GM12878 (cell line): Measurements from ENCODE around the gene NSDHL. TPM values are rescaled to one million over a fixed set of nuclear protein-coding genes. Genes with fewer than 3 reads are reported as not detected.

Source experiments
- ATAC-seq: fragments of 200-7000 bp; cut with Tn5 transposase; 3 replicates; pipeline ENCODE4 v1.9.1; 2020; ENCODE audit warnings: mild to moderate bottlenecking, moderate library complexity
- BruUV-seq: library from RNA; stranded (reverse); fragments of 400-500 nt; replicated peaks from 2 replicates; lab custom pipeline; 2021; lab: Mats Ljungman, UMichigan
- CTCF ChIA-PET: fragments of 300-600 bp; sonication (Branson Sonifier 250); formaldehyde crosslinking; extraction: SDS; loops from one replicate; lab custom pipeline; 2021; ENCODE audit warnings: inconsistent platforms; lab: Yijun Ruan, JAX
- POLR2A ChIA-PET: fragments of 350-600 bp; formaldehyde crosslinking; extraction: SDS; loops from one replicate; lab custom pipeline; 2021; ENCODE audit warnings: inconsistent platforms; lab: Charles Lee
- RAD21 ChIA-PET: fragments of 300-600 bp; sonication (Branson Sonifier 250); formaldehyde crosslinking; loops from one replicate; lab custom pipeline; 2023; ENCODE audit warnings: antibody characterized with exemption; ENCODE audit not compliant: unreplicated experiment; lab: Charles Lee
- SMC1A ChIA-PET: fragments of 300-600 bp; sonication (Branson Sonifier 250); formaldehyde crosslinking; loops from one replicate; lab custom pipeline; 2023; ENCODE audit not compliant: unreplicated experiment, uncharacterized antibody; lab: Charles Lee
- DNase-seq: peaks from one replicate; pipeline ENCODE4 v3.0.0-alpha.2; 2011; ENCODE audit warnings: low read depth, low spot score
- FAIRE-seq: peaks from 3 replicates; lab custom pipeline; 2011; peaks lifted over from hg19 to GRCh38; lab: Jason Lieb, UNC
- H2AFZ ChIP-seq: 2 replicates; pipeline ENCODE4 v1.6.0; 2011; ENCODE audit warnings: low read depth, low read length, control low read depth; ENCODE audit not compliant: control insufficient read depth
- H3K27ac ChIP-seq: 2 replicates; pipeline ENCODE4 v1.5.1; 2011; ENCODE audit warnings: control low read depth; ENCODE audit not compliant: control insufficient read depth, insufficient read depth
- H3K27me3 ChIP-seq, 2 experiments: replicated peaks in 1 of 2; 2 replicates each; pipeline versions ENCODE4 v1.6.0 to v1.6.1; 2011; ENCODE audit warnings: low read length in 1 of 2; ENCODE audit not compliant: control insufficient read depth in 2 of 2, insufficient read depth in 2 of 2
- H3K36me3 ChIP-seq, 2 experiments: 2 replicates each; pipeline ENCODE4 v1.5.1; 2011; ENCODE audit warnings: low read length in 1 of 2; ENCODE audit not compliant: control insufficient read depth in 2 of 2, insufficient read depth in 2 of 2
- H3K4me1 ChIP-seq: 2 replicates; pipeline ENCODE4 v1.6.1; 2011; ENCODE audit warnings: mild to moderate bottlenecking, low read length, moderate library complexity, mixed read lengths; ENCODE audit not compliant: control insufficient read depth, insufficient read depth
- H3K4me2 ChIP-seq: 2 replicates; pipeline ENCODE4 v1.6.0; 2011; ENCODE audit warnings: control low read depth; ENCODE audit not compliant: control insufficient read depth, insufficient read depth
- H3K4me3 ChIP-seq: fragments of 200-600 bp; sonication (generic); 2 replicates; pipeline ENCODE4 v1.5.1; 2016
- H3K79me2 ChIP-seq: 2 replicates; pipeline ENCODE4 v1.6.0; 2011; ENCODE audit warnings: low read length; ENCODE audit not compliant: control insufficient read depth, insufficient read depth
- H3K9ac ChIP-seq: 2 replicates; pipeline ENCODE4 v1.8.0; 2011; ENCODE audit warnings: low read length, control low read depth, mixed read lengths; ENCODE audit not compliant: control insufficient read depth, insufficient read depth
- H3K9me3 ChIP-seq: replicated peaks from 3 replicates; pipeline ENCODE4 v1.5.1; 2011; ENCODE audit warnings: mild to moderate bottlenecking, low read length; ENCODE audit not compliant: control insufficient read depth, insufficient read depth
- H4K20me1 ChIP-seq: 2 replicates; pipeline ENCODE4 v1.6.0; 2011; ENCODE audit not compliant: control insufficient read depth, insufficient read depth
- ATF7 ChIP-seq: fragments of 450-650 bp; IDR thresholded peaks from 2 replicates; pipeline ENCODE4 v1.6.1; 2016; ENCODE audit warnings: low read depth, mild to moderate bottlenecking
- CBX5 ChIP-seq: sonication (generic); IDR thresholded peaks from 2 replicates; pipeline ENCODE4 v1.6.1; 2016; ENCODE audit warnings: low read depth, moderate library complexity, mild to moderate bottlenecking, inconsistent platforms
- CREB1 ChIP-seq: IDR thresholded peaks from 2 replicates; pipeline ENCODE4 v1.6.1; 2012; ENCODE audit warnings: low read depth, mild to moderate bottlenecking, inconsistent platforms
- ETV6 ChIP-seq, 2 experiments: fragments of 450-650 bp in 1 of 2; IDR thresholded peaks in 1 of 2; conservative IDR thresholded peaks in 1 of 2; 2 replicates each; pipeline ENCODE4 v1.6.1; 2014; ENCODE audit warnings: antibody characterized with exemption in 1 of 2, borderline replicate concordance in 1 of 2, low read depth in 1 of 2, mild to moderate bottlenecking in 1 of 2, moderate library complexity in 1 of 2
- MTA2 ChIP-seq: fragments of 450-650 bp; IDR thresholded peaks from 2 replicates; pipeline ENCODE4 v1.6.1; 2016; ENCODE audit warnings: low read depth, mild to moderate bottlenecking, moderate library complexity
- MYB ChIP-seq: fragments of 150-350 bp; IDR thresholded peaks from 2 replicates; pipeline ENCODE4 v1.6.1; 2014; ENCODE audit warnings: mild to moderate bottlenecking, low read depth, low read length, borderline replicate concordance
- NFYA ChIP-seq: IDR thresholded peaks from 2 replicates; pipeline ENCODE4 v1.6.1; 2011; ENCODE audit warnings: low read depth, mild to moderate bottlenecking, low read length, improper control_type of control experiment, borderline replicate concordance
- NR2C2 ChIP-seq: IDR thresholded peaks from 2 replicates; pipeline ENCODE4 v1.6.1; 2011; ENCODE audit warnings: borderline replicate concordance, low read depth; ENCODE audit not compliant: control insufficient read depth, insufficient read length
- NR2F1 ChIP-seq: fragments of 450-650 bp; conservative IDR thresholded peaks from 2 replicates; pipeline ENCODE4 v1.6.1; 2017; ENCODE audit warnings: mild to moderate bottlenecking
- NRF1 ChIP-seq: conservative IDR thresholded peaks from 2 replicates; pipeline ENCODE4 v1.6.1; 2011; ENCODE audit warnings: mild to moderate bottlenecking, low read depth, low read length, improper control_type of control experiment
- PBX3 ChIP-seq: IDR thresholded peaks from 2 replicates; pipeline ENCODE4 v1.6.1; 2011; ENCODE audit warnings: mild to moderate bottlenecking, low read depth, low read length, moderate library complexity; ENCODE audit not compliant: insufficient replicate concordance
- PML ChIP-seq: IDR thresholded peaks from 2 replicates; pipeline ENCODE4 v1.6.1; 2012; ENCODE audit warnings: low read length, inconsistent platforms
- RUNX3 ChIP-seq: IDR thresholded peaks from 2 replicates; pipeline ENCODE4 v1.6.1; 2012; ENCODE audit warnings: low read length, inconsistent platforms
- SUPT20H ChIP-seq: IDR thresholded peaks from 2 replicates; pipeline ENCODE4 v1.6.1; 2011; ENCODE audit warnings: low read depth, mild to moderate bottlenecking, low read length, moderate library complexity, borderline replicate concordance; ENCODE audit not compliant: control insufficient read depth
- TBL1XR1 ChIP-seq: IDR thresholded peaks from 2 replicates; pipeline ENCODE4 v1.6.1; 2012; ENCODE audit warnings: low read depth, low read length, improper control_type of control experiment
- YY1 ChIP-seq: IDR thresholded peaks from 2 replicates; pipeline ENCODE4 v1.6.1; 2011; ENCODE audit warnings: low read depth, mild to moderate bottlenecking, low read length
- ZBTB40 ChIP-seq: fragments of 450-650 bp; IDR thresholded peaks from 2 replicates; pipeline ENCODE4 v1.6.1; 2016; ENCODE audit warnings: mild to moderate bottlenecking, moderate library complexity, borderline replicate concordance
- ZNF207 ChIP-seq: fragments of 450-650 bp; IDR thresholded peaks from 2 replicates; pipeline ENCODE4 v1.6.1; 2014; ENCODE audit warnings: antibody characterized with exemption, mild to moderate bottlenecking, borderline replicate concordance
- ZNF622 ChIP-seq: fragments of 450-650 bp; IDR thresholded peaks from 2 replicates; pipeline ENCODE4 v1.6.1; 2017; ENCODE audit warnings: mild to moderate bottlenecking, inconsistent platforms
- WGBS: methylation state at CpG from one replicate; pipeline ENCODE4 v1.1.6; 2016; ENCODE audit warnings: low lambda C conversion rate; ENCODE audit not compliant: insufficient replicate concordance, insufficient coverage; ENCODE audit errors: missing lambda C conversion rate; 5-methylcytosine and 5-hydroxymethylcytosine counted together
- in situ Hi-C: fragments of 300-500 bp; cut with MboI; formaldehyde crosslinking; loops from 9 replicates; pipeline ENCODE4 v1.14.3; 2018; ENCODE audit warnings: mixed read lengths
- intact Hi-C: fragments of 100-400 bp; cut with micrococcal nuclease; formaldehyde crosslinking; loops from one replicate; pipeline ENCODE4 v1.14.2; 2022; ENCODE audit not compliant: unreplicated experiment
- polyA plus RNA-seq, 11 experiments: library from polyadenylated mRNA; depleted of rRNA in 4 of 11; unstranded in 6 of 11; stranded (reverse) in 5 of 11; fragments of >200 nt; fragmentation: Nextera tagmentation in 4 of 11; fragmentation: Illumina TruSeq in 1 of 11; extraction: Ambion mirVana in 4 of 11; extraction: Trizol in 1 of 11; gene quantifications; 1 replicate in 1 of 11; 2 replicates in 10 of 11; pipeline versions ENCODE4 v1.2.1 to v1.2.3, GENCODE V29; 2011 to 2016; ENCODE audit warnings: inconsistent platforms in 2 of 11, missing spikeins in 2 of 11, low read depth in 1 of 11
- total RNA-seq, 4 experiments: library from RNA; depleted of rRNA in 3 of 4; stranded (reverse); fragments of >200 nt in 3 of 4; fragmentation: Illumina TruSeq in 1 of 4; extraction: Trizol in 1 of 4; gene quantifications; 2 replicates each; pipeline versions ENCODE4 v1.2.1 to v1.2.3, GENCODE V29; 2013 to 2021

Gene NSDHL
- total and polyA plus RNA-seq, 10 of the 15 experiments (the other 5 are each of a cell fraction or from before 2014, with no cell fraction given): 16.9 to 37.1 (median 26.9) TPM

GRCh38 chrX:152853986-152854385 is 23.1 kb downstream of the NSDHL start:
- FAIRE-seq (no peak), ATAC-seq (no peak), DNase-seq (no peak)
- 75% methylated on average over 7 of the region's 7 CpGs for WGBS
- POLR2A ChIA-PET: no interaction called here
- intact Hi-C loops (no loop called here), in situ Hi-C loops (no loop called here)
- BruUV-seq: no TSS peak
- H3K9me3 ChIP-seq: no peaks in the 10 kb centered on the region
- no peak overlapping the region for H3K27ac ChIP-seq
- no peak overlapping the region for H2AFZ ChIP-seq
- H3K36me3 ChIP-seq: peaks cover 2 to 3% of the 10 kb centered on the region in 2 experiments; a peak in 3 of 4 replicates
- H3K79me2 ChIP-seq: no peaks in the 10 kb centered on the region
- no peak for TF ChIP-seq MTA2
- no peak for TF ChIP-seq NFYA
- no peak for TF ChIP-seq PBX3
- no peak for TF ChIP-seq CBX5
- TF ChIP-seq ATF7: no peak
- TF ChIP-seq ZNF622: no peak
- no peak for TF ChIP-seq NRF1
- TF ChIP-seq ZNF207: no peak
- no peak for TF ChIP-seq YY1
- TF ChIP-seq ETV6 (conservative IDR thresholded peaks at IDR 0.05 in 1 of 2, IDR thresholded peaks at IDR 0.05 in 1 of 2; ENCODE audit: borderline replicate concordance in 1 of 2, low read depth in 1 of 2): no peak
- TF ChIP-seq SUPT20H: no peak
- TF ChIP-seq NR2F1: no peak
- TF ChIP-seq MYB: no peak
- TF ChIP-seq CREB1: no peak
- TF ChIP-seq TBL1XR1: no peak
- TF ChIP-seq ZBTB40: no peak
- no peak for TF ChIP-seq RUNX3
- no peak for TF ChIP-seq NR2C2
- no peak for TF ChIP-seq PML
- H3K4me2 ChIP-seq: no peak overlapping the region
- H3K9ac ChIP-seq: no peak overlapping the region
- no peaks in the 10 kb centered on the region for H3K4me1 ChIP-seq
- no peaks in the 10 kb centered on the region for H4K20me1 ChIP-seq
- CTCF ChIA-PET: no interaction called here
- SMC1A ChIA-PET: interaction anchor here (0.5 kb wide), 1 partner anchor 98 kb away, joined by 3 read pairs; no protein-coding TSS in a partner anchor
- H3K27me3 ChIP-seq: no peaks in the 10 kb centered on the region
- RAD21 ChIA-PET: no interaction called here
- H3K4me3 ChIP-seq: no peak overlapping the region
